ENCODE results near the gene SPARC.

The SPARC gene

GRCh38 chr5:151679421-151680155 is 7.1 kb downstream of the SPARC start:
- no peak for DNase-seq (ENCODE audit: low read depth in 2 of 2)

- no peak for DNase-seq (ENCODE audit: low read depth in 2 of 2)
Measured at GRCh38 chr5:151678713-151679112, 8.0 kb downstream of the SPARC start.

- DNase-seq (ENCODE audit: low read depth in 2 of 2): no peak
Measured at GRCh38 chr5:151677776-151678545, 8.8 kb downstream of the SPARC start.

- DNase-seq (ENCODE audit: low read depth in 2 of 2): no peak
Measured at GRCh38 chr5:151676719-151677118, 10.0 kb downstream of the SPARC start.

- no peak for DNase-seq (ENCODE audit: low read depth in 2 of 2)
Measured at GRCh38 chr5:151676314-151676712, 10.4 kb downstream of the SPARC start.

- DNase-seq (ENCODE audit: low read depth in 2 of 2): no peak
Measured at GRCh38 chr5:151675611-151676313, 11.0 kb downstream of the SPARC start.

- DNase-seq (ENCODE audit: low read depth in 2 of 2): no peak
Measured at GRCh38 chr5:151674626-151675610, 11.8 kb downstream of the SPARC start.

GRCh38 chr5:151673421-151673820 is 13.3 kb downstream of the SPARC start:
- no peak for DNase-seq (ENCODE audit: low read depth in 2 of 2)

- DNase-seq (ENCODE audit: low read depth in 2 of 2): no peak
Measured at GRCh38 chr5:151672516-151672915, 14.2 kb downstream of the SPARC start.

- DNase-seq (ENCODE audit: low read depth in 2 of 2): no peak
Measured at GRCh38 chr5:151671950-151672349, 14.8 kb downstream of the SPARC start.

- no peak for DNase-seq (ENCODE audit: low read depth in 2 of 2)
Measured at GRCh38 chr5:151670953-151671636, 15.6 kb downstream of the SPARC start.

- DNase-seq (ENCODE audit: low read depth in 2 of 2): no peak
Measured at GRCh38 chr5:151670083-151670686, 16.5 kb downstream of the SPARC start.

GRCh38 chr5:151667083-151667482 is 19.6 kb downstream of the SPARC start:
- DNase-seq (ENCODE audit: low read depth in 2 of 2): no peak

- no peak for DNase-seq (ENCODE audit: low read depth in 2 of 2)
Measured at GRCh38 chr5:151665613-151666012, 21.1 kb downstream of the SPARC start.

GRCh38 chr5:151664694-151665585 is 21.8 kb downstream of the SPARC start:
- no peak for DNase-seq (ENCODE audit: low read depth in 2 of 2)

GRCh38 chr5:151663617-151664293 is 23.0 kb downstream of the SPARC start:
- no peak for DNase-seq (ENCODE audit: low read depth in 2 of 2)

- DNase-seq (ENCODE audit: low read depth in 2 of 2): no peak
Measured at GRCh38 chr5:151662805-151663204, 23.9 kb downstream of the SPARC start.

- no peak for DNase-seq (ENCODE audit: low read depth in 2 of 2)
Measured at GRCh38 chr5:151661968-151662732, 24.6 kb downstream of the SPARC start.

All from stimulated activated CD4-positive, alpha-beta T cell treated with anti-CD3 and anti-CD28 coated beads, Interleukin-12 subunit alpha, Interleukin-12 subunit beta, amount 100 ng/mL, for 24 hours (primary cell).